ENCODE results near the gene PEPD. TPM values are rescaled to one million over a fixed set of nuclear protein-coding genes. Genes with fewer than 3 reads are reported as not detected.

PEPD gene
- total RNA-seq, 2 donors from 2014 or later, result 52.2 to 67.9 TPM

DNA sequence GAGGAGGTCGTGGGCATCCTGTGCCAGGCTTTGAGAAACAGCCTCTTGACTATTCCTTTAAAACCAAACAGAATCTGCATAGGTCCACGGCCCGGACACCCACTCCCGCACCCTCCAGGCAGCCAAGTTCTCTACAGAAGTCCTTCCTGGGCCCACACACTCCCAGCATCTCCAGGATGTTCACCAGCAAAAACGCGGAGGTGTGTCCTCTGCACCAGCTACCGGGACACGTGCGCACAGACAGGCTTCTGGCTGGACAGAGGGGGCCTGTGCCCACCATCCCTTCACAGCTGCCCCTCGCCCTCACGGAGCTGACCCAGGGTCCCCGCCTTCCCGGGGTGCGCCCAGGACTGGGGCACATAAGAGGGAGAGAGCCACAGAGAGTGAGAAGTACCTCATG, 103.8 kb downstream of the PEPD start:
- Histone ChIP-seq H3K27me3 (ENCODE audit: control insufficient read depth, insufficient read depth, low read length, poor library complexity, severe bottlenecking) (no peaks in the 10 kb centered on the region), H3K9ac (ENCODE audit: extremely low read depth, low read length, poor library complexity, severe bottlenecking) (no peak overlapping the region), H3K36me3 (ENCODE audit: control insufficient read depth, insufficient read depth, low read length) (no peaks in the 10 kb centered on the region), H3K4me3 (ENCODE audit: low read length) (no peak overlapping the region), H3K9me3 (ENCODE audit: control insufficient read depth, low read length) (no peaks in the 10 kb centered on the region), H3K4me1 (ENCODE audit: control insufficient read depth, insufficient read depth, low read length) (no peaks in the 10 kb centered on the region), H3K27ac (ENCODE audit: low read depth, low read length) (no peak overlapping the region)
- TF ChIP-seq CTCF (conservative IDR thresholded peaks at IDR 0.05), result no peak
- 86 to 93% methylated on average over 4 to 14 of the region's 14 CpGs for WGBS, 2 experiments (ENCODE audit: insufficient coverage in 1 of 2, insufficient read length in 1 of 2)
- Mint-ChIP-seq H3K4me3 (no peak overlapping the region), H3K4me1 (no peaks in the 10 kb centered on the region), H3K36me3 (ENCODE audit: low read depth) (no peaks in the 10 kb centered on the region), H3K27me3 (ENCODE audit: insufficient read depth) (no peaks in the 10 kb centered on the region), H3K27ac (no peak overlapping the region), H3K9me3 (no peaks in the 10 kb centered on the region)
- DNase-seq, result no peak

DNA sequence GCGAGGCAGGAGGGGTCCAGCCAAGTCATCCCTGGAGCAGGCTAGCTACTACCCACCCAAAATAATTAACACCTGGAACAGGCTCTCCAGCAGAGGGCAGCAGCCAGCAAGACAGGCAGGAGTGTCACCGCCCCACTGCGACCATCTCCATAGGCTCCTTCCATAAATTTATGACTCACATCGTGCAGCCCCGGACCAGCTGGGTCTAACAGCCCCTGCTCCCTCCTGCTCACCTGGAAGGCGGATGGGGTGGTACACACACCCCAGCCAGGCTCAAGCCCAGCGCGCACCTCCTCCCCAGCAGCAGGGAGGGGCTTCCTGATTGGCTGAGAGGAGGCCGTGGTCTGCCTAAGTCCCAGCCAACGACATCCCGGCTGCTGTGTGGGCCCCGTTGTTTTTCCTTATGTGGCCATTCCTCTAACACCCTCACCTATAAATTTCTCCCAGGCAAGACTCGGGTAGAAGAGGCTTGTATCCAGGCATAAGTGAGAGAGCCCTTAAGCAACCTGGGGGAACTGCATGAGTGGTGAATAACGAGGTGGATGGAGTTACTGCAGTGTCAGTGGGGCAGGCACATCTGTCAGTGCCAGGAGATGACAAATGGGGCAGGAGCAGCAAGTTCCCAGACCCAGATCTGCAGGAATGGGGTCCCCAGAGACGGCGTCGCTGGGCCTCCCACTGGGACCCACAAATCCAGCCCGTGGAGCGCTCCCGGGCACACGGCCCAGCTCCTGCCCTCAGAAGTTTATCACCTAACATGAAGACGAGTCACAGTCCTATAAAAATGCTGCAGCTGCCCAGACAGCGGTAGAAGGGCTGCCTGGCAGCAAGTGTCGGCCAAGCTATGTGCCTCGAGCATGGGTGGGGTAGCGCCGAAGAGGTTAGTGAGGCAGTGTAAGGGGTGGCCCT, 105.0 kb downstream of the PEPD start:
- H3K27me3 Mint-ChIP-seq (ENCODE audit: insufficient read depth), result no peaks in the 10 kb centered on the region
- Histone ChIP-seq H3K36me3 (ENCODE audit: control insufficient read depth, insufficient read depth, low read length) (no peaks in the 10 kb centered on the region), H3K4me1 (ENCODE audit: control insufficient read depth, insufficient read depth, low read length) (no peaks in the 10 kb centered on the region), H3K9ac (ENCODE audit: extremely low read depth, low read length, poor library complexity, severe bottlenecking) (no peak overlapping the region), H3K4me3 (ENCODE audit: low read length) (no peak overlapping the region), H3K27me3 (ENCODE audit: control insufficient read depth, insufficient read depth, low read length, poor library complexity, severe bottlenecking) (no peaks in the 10 kb centered on the region), H3K27ac (ENCODE audit: low read depth, low read length) (no peak overlapping the region), H3K9me3 (ENCODE audit: control insufficient read depth, low read length) (no peaks in the 10 kb centered on the region)
- peak overlapping the region; percentile 38 for H3K4me3 Mint-ChIP-seq
- H3K36me3 Mint-ChIP-seq (ENCODE audit: low read depth), result no peaks in the 10 kb centered on the region
- H3K4me1 Mint-ChIP-seq, result no peaks in the 10 kb centered on the region
- no peaks in the 10 kb centered on the region for H3K9me3 Mint-ChIP-seq
- DNase-seq, result peak; percentile 96
- TF ChIP-seq CTCF (conservative IDR thresholded peaks at IDR 0.05), result peak; percentile 87
- WGBS, 2 experiments (ENCODE audit: insufficient coverage in 1 of 2, insufficient read length in 1 of 2), result 60 to 62% methylated on average over 19 to 27 of the region's 27 CpGs
- peak overlapping the region; percentile 28 for H3K27ac Mint-ChIP-seq

DNA sequence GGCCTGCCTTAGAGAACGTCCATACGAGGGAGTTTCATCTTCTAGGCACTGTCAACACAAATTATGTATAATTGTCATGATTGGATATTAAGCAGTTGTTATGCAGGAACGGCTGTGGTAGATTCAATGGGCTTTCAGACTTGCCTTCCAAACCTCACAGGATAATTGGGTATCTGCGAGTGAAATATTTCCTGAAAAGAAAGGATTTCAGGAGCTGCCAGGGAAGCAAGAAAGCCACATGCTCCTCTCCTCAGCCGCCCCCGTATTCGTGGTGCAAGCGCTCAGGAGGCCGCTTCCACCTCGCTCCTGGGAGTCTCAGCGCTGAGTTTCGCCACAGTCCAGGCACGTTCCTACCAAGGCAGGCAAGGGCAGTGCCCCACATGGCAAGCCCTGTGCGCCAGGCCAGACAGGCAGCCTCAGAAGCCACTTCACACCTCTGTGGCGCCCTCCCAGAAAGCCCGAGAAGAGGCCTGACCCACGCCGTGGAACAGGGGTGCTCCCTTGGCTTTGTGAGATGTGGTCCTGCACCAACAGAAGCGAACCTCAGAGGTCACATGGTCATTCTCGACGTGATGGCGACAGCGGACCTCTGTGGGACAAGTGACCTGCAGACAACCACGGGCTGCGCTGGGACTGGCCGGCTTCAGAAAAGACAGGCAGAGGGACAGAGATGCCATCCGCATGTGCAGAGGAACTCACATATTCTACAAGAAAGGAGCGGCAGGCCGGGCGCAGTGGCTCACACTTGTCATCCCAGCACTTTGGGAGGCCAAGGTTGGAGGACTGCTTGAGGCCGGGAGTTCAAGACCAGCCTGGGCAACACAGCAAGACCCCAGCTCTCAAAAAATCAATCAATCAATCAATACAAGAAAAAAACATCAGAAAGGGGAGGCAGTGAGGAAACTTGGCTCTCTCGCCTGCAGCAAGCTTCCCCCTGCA, 106.7 kb downstream of the PEPD start:
- Mint-ChIP-seq H3K27me3 (ENCODE audit: insufficient read depth) (no peaks in the 10 kb centered on the region), H3K27ac (no peak overlapping the region), H3K36me3 (ENCODE audit: low read depth) (no peaks in the 10 kb centered on the region), H3K4me1 (no peaks in the 10 kb centered on the region), H3K9me3 (no peaks in the 10 kb centered on the region), H3K4me3 (no peak overlapping the region)
- no peak overlapping the region for H3K9ac ChIP-seq (ENCODE audit: extremely low read depth, low read length, poor library complexity, severe bottlenecking)
- 92 to 96% methylated on average over 29 to 32 of the region's 32 CpGs for WGBS, 2 experiments (ENCODE audit: insufficient coverage in 1 of 2, insufficient read length in 1 of 2)
- TF ChIP-seq CTCF (conservative IDR thresholded peaks at IDR 0.05), result no peak
- DNase-seq, result no peak
- no peaks in the 10 kb centered on the region for H3K27me3 ChIP-seq (ENCODE audit: control insufficient read depth, insufficient read depth, low read length, poor library complexity, severe bottlenecking)
- H3K4me1 ChIP-seq (ENCODE audit: control insufficient read depth, insufficient read depth, low read length), result no peaks in the 10 kb centered on the region
- H3K27ac ChIP-seq (ENCODE audit: low read depth, low read length), result no peak overlapping the region
- no peak overlapping the region for H3K4me3 ChIP-seq (ENCODE audit: low read length)
- no peaks in the 10 kb centered on the region for H3K9me3 ChIP-seq (ENCODE audit: control insufficient read depth, low read length)
- no peaks in the 10 kb centered on the region for H3K36me3 ChIP-seq (ENCODE audit: control insufficient read depth, insufficient read depth, low read length)

Measured in endodermal cell (in vitro differentiated cells).